H9 (cell line): ENCODE results near the gene EHD1. TPM values are rescaled to one million over a fixed set of nuclear protein-coding genes. Genes with fewer than 3 reads are reported as not detected.

Experiments
- DNase-seq: peaks from one replicate; pipeline ENCODE4 v3.0.0-alpha.2; 2017
- H2AFZ ChIP-seq: one replicate; pipeline ENCODE4 v1.6.1; 2013; ENCODE audit warnings: mild to moderate bottlenecking, low read length, control low read depth, moderate library complexity
- H2AK5ac ChIP-seq: 2 replicates; pipeline ENCODE4 v1.6.1; 2013; ENCODE audit warnings: low read length, control low read depth, mixed read lengths; ENCODE audit not compliant: insufficient read length
- H2BK120ac ChIP-seq: one replicate; pipeline ENCODE4 v1.6.1; 2013; ENCODE audit warnings: low read depth, mild to moderate bottlenecking, low read length, control low read depth, inconsistent platforms; ENCODE audit not compliant: poor library complexity, severe bottlenecking
- H2BK12ac ChIP-seq: 2 replicates; pipeline ENCODE4 v1.6.1; 2013; ENCODE audit warnings: low read length, control low read depth, mixed read lengths, low read depth; ENCODE audit not compliant: insufficient read length
- H2BK15ac ChIP-seq: 2 replicates; pipeline ENCODE4 v1.6.1; 2013; ENCODE audit warnings: low read depth, low read length, control low read depth
- H2BK20ac ChIP-seq: one replicate; pipeline ENCODE4 v1.6.1; 2013; ENCODE audit warnings: low read depth, mild to moderate bottlenecking, low read length, control low read depth, inconsistent platforms; ENCODE audit not compliant: poor library complexity, severe bottlenecking
- H2BK5ac ChIP-seq: 2 replicates; pipeline ENCODE4 v1.6.1; 2013; ENCODE audit warnings: low read length, control low read depth, mixed read lengths; ENCODE audit not compliant: insufficient read length
- H3K14ac ChIP-seq: 2 replicates; pipeline ENCODE4 v1.6.1; 2013; ENCODE audit warnings: low read length, control low read depth; ENCODE audit not compliant: insufficient read depth
- H3K18ac ChIP-seq: 2 replicates; pipeline ENCODE4 v1.6.1; 2013; ENCODE audit warnings: low read depth, mild to moderate bottlenecking, mixed read lengths, low read length, control low read depth; ENCODE audit not compliant: insufficient read length
- H3K23ac ChIP-seq: 2 replicates; pipeline ENCODE4 v1.6.1; 2013; ENCODE audit warnings: low read length, control low read depth, mixed read lengths, low read depth; ENCODE audit not compliant: insufficient read length
- H3K23me2 ChIP-seq: 2 replicates; pipeline ENCODE4 v1.6.1; 2013; ENCODE audit warnings: low read depth, mild to moderate bottlenecking, mixed read lengths, low read length, control low read depth; ENCODE audit not compliant: insufficient read length, poor library complexity, severe bottlenecking
- H3K27ac ChIP-seq: 2 replicates; pipeline ENCODE4 v1.5.1; 2013; ENCODE audit warnings: low read length, control low read depth, mixed read lengths, low read depth; ENCODE audit not compliant: insufficient read length
- H3K27me3 ChIP-seq: 2 replicates; pipeline ENCODE4 v1.6.1; 2013; ENCODE audit warnings: low read length, control low read depth, inconsistent platforms; ENCODE audit not compliant: insufficient read depth
- H3K4ac ChIP-seq: 2 replicates; pipeline ENCODE4 v1.6.1; 2013; ENCODE audit warnings: low read depth, mild to moderate bottlenecking, control low read depth, inconsistent platforms, low read length, moderate library complexity
- H3K4me1 ChIP-seq: 2 replicates; pipeline ENCODE4 v1.6.1; 2013; ENCODE audit warnings: low read length, control low read depth, inconsistent platforms; ENCODE audit not compliant: insufficient read depth
- H3K4me2 ChIP-seq: 2 replicates; pipeline ENCODE4 v1.6.1; 2013; ENCODE audit warnings: low read length, control low read depth, mixed read lengths; ENCODE audit not compliant: insufficient read length, insufficient read depth
- H3K56ac ChIP-seq: 2 replicates; pipeline ENCODE4 v1.6.1; 2013; ENCODE audit warnings: low read depth, mild to moderate bottlenecking, mixed read lengths, low read length, control low read depth; ENCODE audit not compliant: insufficient read length
- H3K79me1 ChIP-seq: 2 replicates; pipeline ENCODE4 v1.6.1; 2013; ENCODE audit warnings: low read depth, mild to moderate bottlenecking, moderate library complexity, low read length, control low read depth, inconsistent platforms; ENCODE audit not compliant: insufficient read depth, poor library complexity, severe bottlenecking
- H3K79me2 ChIP-seq: 2 replicates; pipeline ENCODE4 v1.6.1; 2013; ENCODE audit warnings: low read length, control low read depth, inconsistent platforms; ENCODE audit not compliant: insufficient read depth
- H3K9ac ChIP-seq: 2 replicates; pipeline ENCODE4 v1.6.1; 2013; ENCODE audit warnings: low read length, control low read depth, mixed read lengths; ENCODE audit not compliant: insufficient read length; ENCODE audit errors: extremely low read depth
- H3K9me3 ChIP-seq: one replicate; pipeline ENCODE4 v1.6.1; 2013; ENCODE audit warnings: low read depth, low read length, inconsistent platforms; ENCODE audit not compliant: control insufficient read depth
- H3T11ph ChIP-seq: one replicate; pipeline ENCODE4 v1.6.1; 2013; ENCODE audit warnings: mild to moderate bottlenecking, low read length, control low read depth, inconsistent platforms
- H4K20me1 ChIP-seq: one replicate; pipeline ENCODE4 v1.6.1; 2013; ENCODE audit not compliant: control insufficient read depth, insufficient read length, insufficient read depth
- H4K5ac ChIP-seq: 2 replicates; pipeline ENCODE4 v1.6.1; 2013; ENCODE audit warnings: low read depth, mild to moderate bottlenecking, mixed read lengths, low read length, control low read depth; ENCODE audit not compliant: insufficient read length
- H4K8ac ChIP-seq: replicated peaks from 2 replicates; pipeline ENCODE4 v1.6.1; 2013; ENCODE audit warnings: low read length, control low read depth, mixed read lengths, low read depth; ENCODE audit not compliant: insufficient read length
- H4K91ac ChIP-seq: 2 replicates; pipeline ENCODE4 v1.6.1; 2013; ENCODE audit warnings: low read depth, mild to moderate bottlenecking, moderate library complexity, mixed read lengths, low read length, control low read depth; ENCODE audit not compliant: insufficient read length
- H3K27ac Mint-ChIP-seq, 3 experiments: 2 replicates in 2 of 3; 3 replicates in 1 of 3; pipeline ENCODE4 v1.8.0; 2020 to 2021; ENCODE audit warnings: mixed read lengths in 3 of 3, mild to moderate bottlenecking in 1 of 3, moderate library complexity in 1 of 3
- H3K27me3 Mint-ChIP-seq: 2 replicates; pipeline ENCODE4 v1.8.0; 2021; ENCODE audit warnings: low read depth, mild to moderate bottlenecking, moderate library complexity, mixed read lengths
- H3K36me3 Mint-ChIP-seq, 3 experiments: 2 replicates in 2 of 3; 3 replicates in 1 of 3; pipeline ENCODE4 v1.8.0; 2020 to 2021; ENCODE audit warnings: low read depth in 3 of 3, mixed read lengths in 3 of 3; ENCODE audit not compliant: insufficient read depth in 1 of 3
- H3K4me1 Mint-ChIP-seq, 2 experiments: 2 replicates each; pipeline ENCODE4 v1.8.0; 2020; ENCODE audit warnings: mixed read lengths in 2 of 2
- H3K4me3 Mint-ChIP-seq, 2 experiments: 2 replicates in 1 of 2; 3 replicates in 1 of 2; pipeline ENCODE4 v1.8.0; 2020 to 2021; ENCODE audit warnings: mild to moderate bottlenecking in 2 of 2, mixed read lengths in 2 of 2, moderate library complexity in 1 of 2
- H3K9me3 Mint-ChIP-seq, 2 experiments: 2 replicates in 1 of 2; 3 replicates in 1 of 2; pipeline ENCODE4 v1.8.0; 2020; ENCODE audit warnings: mild to moderate bottlenecking in 2 of 2, mixed read lengths in 2 of 2, moderate library complexity in 1 of 2
- CTCF ChIP-seq: fragments of 200-600 bp; sonication (generic); conservative IDR thresholded peaks from 3 replicates; pipeline ENCODE4 v1.8.0; 2021; ENCODE audit warnings: antibody characterized with exemption, mild to moderate bottlenecking
- WGBS: extraction: QIAGEN DNeasy Blood & Tissue Kit; methylation state at CpG from one replicate; pipeline ENCODE4 v1.1.7; 2013; ENCODE audit warnings: missing lambda C conversion rate, low lambda C conversion rate, mixed read lengths; ENCODE audit not compliant: insufficient read length; ENCODE audit errors: extremely low coverage; 5-methylcytosine and 5-hydroxymethylcytosine counted together
- total RNA-seq: library from RNA; stranded (reverse); gene quantifications from 2 replicates; pipeline ENCODE4 v1.2.1, GENCODE V29; 2021

The EHD1 gene
- total RNA-seq, 1 experiment from 2014 or later = 31.0 TPM

GRCh38 chr11:64865286-64866172 lies 12.9 kb downstream of the EHD1 start:
- H3T11ph ChIP-seq = no peak overlapping the region
- Mint-ChIP-seq H3K9me3 (no peaks in the 10 kb centered on the region), H3K27me3 (no peaks in the 10 kb centered on the region), H3K36me3 (peaks cover 0 to 1% (median 0%) of the 10 kb centered on the region in 3 experiments; a peak in 1 of 7 replicates), H3K4me3 (no peak overlapping the region), H3K4me1 (peaks cover 15 to 28% of the 10 kb centered on the region in 2 experiments), H3K27ac (peak overlapping the region in 1 of 3 experiments; percentile 52; a peak in 3 of 7 replicates)
- H3K4me2 ChIP-seq = no peak overlapping the region
- no peak overlapping the region for H3K18ac ChIP-seq
- no peak overlapping the region for H2BK12ac ChIP-seq
- H4K5ac ChIP-seq = no peak overlapping the region
- no peak overlapping the region for H3K4ac ChIP-seq
- DNase-seq = no peak
- H3K56ac ChIP-seq = no peak overlapping the region
- H3K23me2 ChIP-seq = no peaks in the 10 kb centered on the region
- no peak overlapping the region for H4K91ac ChIP-seq
- no peak overlapping the region for H2BK20ac ChIP-seq
- no peak overlapping the region for H3K23ac ChIP-seq
- no peak overlapping the region for H2BK120ac ChIP-seq
- H4K20me1 ChIP-seq = no peaks in the 10 kb centered on the region
- H3K79me2 ChIP-seq = no peaks in the 10 kb centered on the region
- no peak overlapping the region for H2BK5ac ChIP-seq
- no peak overlapping the region for H2AFZ ChIP-seq
- no CpG with 5 or more reads among the region's 15 CpGs for WGBS
- no peaks in the 10 kb centered on the region; the same call in 1 of the 2 replicates for H3K4me1 ChIP-seq
- no peak overlapping the region for H2BK15ac ChIP-seq
- no peak overlapping the region for H3K27ac ChIP-seq
- H3K79me1 ChIP-seq = no peaks in the 10 kb centered on the region
- H4K8ac ChIP-seq = no peak overlapping the region
- H2AK5ac ChIP-seq = no peak overlapping the region
- TF ChIP-seq CTCF = no peak
- no peak overlapping the region for H3K14ac ChIP-seq
- no peak overlapping the region for H3K9ac ChIP-seq
- no peaks in the 10 kb centered on the region for H3K27me3 ChIP-seq
- no peaks in the 10 kb centered on the region for H3K9me3 ChIP-seq
